Measurements from ENCODE around the gene UNC13B.

The UNC13B gene

DNA sequence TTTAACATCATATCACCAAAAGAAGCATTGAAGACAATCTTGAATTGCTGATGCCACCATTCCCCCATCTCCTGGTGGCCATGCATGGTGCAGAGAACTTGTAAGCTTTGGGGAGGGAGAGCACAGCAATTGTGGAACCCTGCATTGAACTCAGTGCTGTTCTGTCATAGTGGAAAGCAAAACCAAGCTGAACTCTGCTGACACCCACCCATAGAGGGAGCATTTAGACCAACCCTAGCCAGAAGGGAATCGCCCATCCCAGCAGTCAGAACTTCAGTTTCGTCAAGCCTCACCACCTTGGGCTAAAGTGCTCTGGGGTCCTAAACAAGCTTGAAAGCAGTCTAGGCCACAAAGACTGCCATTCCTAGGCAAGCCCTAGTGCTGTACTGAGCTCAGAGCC is 290.7 kb downstream of the UNC13B start:
- DNase-seq, result no peak

GRCh38 chr9:35453786-35454185 is 292.0 kb downstream of the UNC13B start:
- DNase-seq, result no peak
